ENCODE data around the gene C1orf115. TPM values are rescaled to one million over a fixed set of nuclear protein-coding genes. Genes with fewer than 3 reads are reported as not detected.
"Not testable (repeated sequence)": the region's sequence is repeated elsewhere in the genome, so short reads cannot be mapped to it uniquely, and the experiment has no call there.

The C1orf115 gene
- total and polyA plus RNA-seq, 9 of the 15 experiments (the other 6 are each of a cell fraction or from before 2014, with no cell fraction given), result not detected

- TF ChIP-seq, protein P1, sequence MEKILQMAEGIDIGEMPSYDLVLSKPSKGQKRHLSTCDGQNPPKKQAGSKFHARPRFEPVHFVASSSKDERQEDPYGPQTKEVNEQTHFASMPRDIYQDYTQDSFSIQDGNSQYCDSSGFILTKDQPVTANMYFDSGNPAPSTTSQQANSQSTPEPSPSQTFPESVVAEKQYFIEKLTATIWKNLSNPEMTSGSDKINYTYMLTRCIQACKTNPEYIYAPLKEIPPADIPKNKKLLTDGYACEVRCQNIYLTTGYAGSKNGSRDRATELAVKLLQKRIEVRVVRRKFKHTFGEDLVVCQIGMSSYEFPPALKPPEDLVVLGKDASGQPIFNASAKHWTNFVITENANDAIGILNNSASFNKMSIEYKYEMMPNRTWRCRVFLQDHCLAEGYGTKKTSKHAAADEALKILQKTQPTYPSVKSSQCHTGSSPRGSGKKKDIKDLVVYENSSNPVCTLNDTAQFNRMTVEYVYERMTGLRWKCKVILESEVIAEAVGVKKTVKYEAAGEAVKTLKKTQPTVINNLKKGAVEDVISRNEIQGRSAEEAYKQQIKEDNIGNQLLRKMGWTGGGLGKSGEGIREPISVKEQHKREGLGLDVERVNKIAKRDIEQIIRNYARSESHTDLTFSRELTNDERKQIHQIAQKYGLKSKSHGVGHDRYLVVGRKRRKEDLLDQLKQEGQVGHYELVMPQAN (IDR thresholded peaks at IDR 0.05; ENCODE audit: borderline replicate concordance), result no peak
Measured at GRCh38 chr1:220734571-220735326, 44.6 kb downstream of the C1orf115 start (continued).

- POLR2A ChIA-PET; H3K36me3 ChIP-seq (ENCODE audit: control insufficient read depth, insufficient read depth, low read length); CTCF ChIA-PET (ENCODE audit: low intra/inter-chr PET ratio); H3K4me1 ChIP-seq (replicated peaks in 1 of 2; ENCODE audit: control insufficient read depth in 2 of 2, insufficient read depth in 2 of 2, low read length in 2 of 2); in situ Hi-C loops (cut with MboI); H3K9me1 ChIP-seq (ENCODE audit: control insufficient read depth, insufficient read depth, low read length); BruUV-seq (replicated peaks); H2AFZ ChIP-seq (ENCODE audit: low read depth, low read length); intact Hi-C loops (cut with micrococcal nuclease); H3K79me2 ChIP-seq (ENCODE audit: control insufficient read depth, insufficient read depth, low read length); H3K9ac ChIP-seq (ENCODE audit: insufficient read depth in 1 of 2, low read depth in 2 of 2, low read length in 2 of 2); ATAC-seq; H3K9me3 ChIP-seq (replicated peaks; ENCODE audit: control insufficient read depth, insufficient read depth, low read depth, low read length); H3K4me3 ChIP-seq; FAIRE-seq; H3K4me2 ChIP-seq (ENCODE audit: insufficient read depth, low read length); H3K27ac ChIP-seq (ENCODE audit: extremely low read depth, low read depth, low read length); H3K27me3 ChIP-seq (ENCODE audit: control insufficient read depth in 2 of 2, insufficient read depth in 2 of 2, low read length in 2 of 2); DNase-seq (ENCODE audit: extremely low read depth in 1 of 4, low spot score in 3 of 4); H4K20me1 ChIP-seq (replicated peaks; ENCODE audit: control insufficient read depth, insufficient read depth, low read length): not testable (repeated sequence)
- 6% methylated on average over 7 of the region's 7 CpGs for WGBS (ENCODE audit: insufficient coverage, low coverage, missing lambda C conversion rate)
Measured at GRCh38 chr1:220736283-220736682, 46.1 kb downstream of the C1orf115 start.
